Testis (tissue), 3 donors: Measurements from ENCODE around the gene DPP10. TPM values are rescaled to one million over a fixed set of nuclear protein-coding genes. Genes with fewer than 3 reads are reported as not detected.

ENCODE experiments used
- DNase-seq: peaks from one replicate; pipeline ENCODE4 v3.0.0-alpha.2; 2019
- H3K27ac ChIP-seq, 2 donors: fragments of 200-600 bp; sonication (generic); one replicate each; pipeline ENCODE4 v1.5.1; 2019
- H3K27me3 ChIP-seq: fragments of 200-600 bp; sonication (generic); one replicate; pipeline ENCODE4 v1.5.1; 2019
- H3K36me3 ChIP-seq: fragments of 200-600 bp; sonication (generic); one replicate; pipeline ENCODE4 v1.5.1; 2017; ENCODE audit warnings: low read depth; ENCODE audit errors: missing control alignments
- H3K4me1 ChIP-seq: fragments of 200-600 bp; sonication (generic); one replicate; pipeline ENCODE4 v1.5.1; 2019
- H3K4me3 ChIP-seq, 2 donors: fragments of 200-600 bp; sonication (generic); one replicate each; pipeline ENCODE4 v1.5.1; 2017 to 2019
- H3K9me3 ChIP-seq: fragments of 200-600 bp; sonication (generic); one replicate; pipeline ENCODE4 v1.5.1; 2017
- POLR2A ChIP-seq: fragments of 450-650 bp; IDR thresholded peaks from one replicate; pipeline ENCODE4 v1.6.1; 2017; ENCODE audit warnings: antibody characterized with exemption, mild to moderate bottlenecking, moderate library complexity
- WGBS, 2 donors: methylation state at CpG; one replicate each; pipeline ENCODE4 v1.1.5; 2018; 5-methylcytosine and 5-hydroxymethylcytosine counted together
- intact Hi-C: fragments of 100-400 bp; cut with DNase I; formaldehyde crosslinking; loops from one replicate; pipeline ENCODE4 v1.15.1; 2023; ENCODE audit warnings: low total_unique reads
- polyA plus RNA-seq: library from polyadenylated mRNA; stranded (reverse); fragments of 350-450 nt; fragmentation: Illumina TruSeq; extraction: RNeasy Lipid Tissue Mini Kit (QIAGEN cat#74804); gene quantifications from one replicate; pipeline ENCODE4 v1.2.3, GENCODE V29; 2014; ENCODE audit warnings: low read depth, low replicate concordance; ENCODE audit not compliant: insufficient read depth
- total RNA-seq, 2 donors: library from RNA; depleted of rRNA; stranded (reverse); fragments of >200 nt; gene quantifications; one replicate each; pipeline ENCODE4 v1.2.3, GENCODE V29; 2016
- TF ChIP-seq, protein P1 (sequence below), 3 experiments: fragments of 450-650 bp in 2 of 3; fragments of 200-600 bp in 1 of 3; sonication (generic) in 1 of 3; IDR thresholded peaks; one replicate each; pipeline ENCODE4 v1.5.1; 2016 to 2019; ENCODE audit warnings: antibody characterized with exemption in 3 of 3, mild to moderate bottlenecking in 2 of 3, moderate library complexity in 1 of 3

The DPP10 gene
- total and polyA plus RNA-seq, 3 donors from 2014 or later, result 1.7 to 6.7 (median 6.7) TPM

DNA sequence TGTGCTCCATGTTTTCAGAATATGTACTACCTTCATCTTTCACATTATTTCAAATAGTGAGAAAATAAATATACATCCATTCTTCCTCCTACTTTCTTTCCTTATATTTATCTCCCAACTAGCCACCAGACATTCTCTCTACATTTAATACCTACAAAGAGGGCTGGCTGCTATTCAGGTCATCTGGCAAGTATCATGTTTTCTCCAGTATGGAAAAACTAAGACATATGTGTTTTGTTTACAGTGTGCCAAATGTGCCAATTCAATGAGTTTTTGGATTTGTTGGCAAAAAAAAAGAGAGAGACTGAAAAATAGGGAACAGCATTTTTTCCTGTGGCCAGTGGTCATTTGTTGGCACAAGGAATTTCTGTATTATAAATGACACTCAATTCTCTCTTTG is 1207.3 kb downstream of the DPP10 start:
- intact Hi-C loops, result no loop called here
- no peak for DNase-seq
- TF ChIP-seq, protein P1, sequence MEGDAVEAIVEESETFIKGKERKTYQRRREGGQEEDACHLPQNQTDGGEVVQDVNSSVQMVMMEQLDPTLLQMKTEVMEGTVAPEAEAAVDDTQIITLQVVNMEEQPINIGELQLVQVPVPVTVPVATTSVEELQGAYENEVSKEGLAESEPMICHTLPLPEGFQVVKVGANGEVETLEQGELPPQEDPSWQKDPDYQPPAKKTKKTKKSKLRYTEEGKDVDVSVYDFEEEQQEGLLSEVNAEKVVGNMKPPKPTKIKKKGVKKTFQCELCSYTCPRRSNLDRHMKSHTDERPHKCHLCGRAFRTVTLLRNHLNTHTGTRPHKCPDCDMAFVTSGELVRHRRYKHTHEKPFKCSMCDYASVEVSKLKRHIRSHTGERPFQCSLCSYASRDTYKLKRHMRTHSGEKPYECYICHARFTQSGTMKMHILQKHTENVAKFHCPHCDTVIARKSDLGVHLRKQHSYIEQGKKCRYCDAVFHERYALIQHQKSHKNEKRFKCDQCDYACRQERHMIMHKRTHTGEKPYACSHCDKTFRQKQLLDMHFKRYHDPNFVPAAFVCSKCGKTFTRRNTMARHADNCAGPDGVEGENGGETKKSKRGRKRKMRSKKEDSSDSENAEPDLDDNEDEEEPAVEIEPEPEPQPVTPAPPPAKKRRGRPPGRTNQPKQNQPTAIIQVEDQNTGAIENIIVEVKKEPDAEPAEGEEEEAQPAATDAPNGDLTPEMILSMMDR (IDR thresholded peaks at IDR 0.05), result no peak
- TF ChIP-seq POLR2A, result no peak

DNA sequence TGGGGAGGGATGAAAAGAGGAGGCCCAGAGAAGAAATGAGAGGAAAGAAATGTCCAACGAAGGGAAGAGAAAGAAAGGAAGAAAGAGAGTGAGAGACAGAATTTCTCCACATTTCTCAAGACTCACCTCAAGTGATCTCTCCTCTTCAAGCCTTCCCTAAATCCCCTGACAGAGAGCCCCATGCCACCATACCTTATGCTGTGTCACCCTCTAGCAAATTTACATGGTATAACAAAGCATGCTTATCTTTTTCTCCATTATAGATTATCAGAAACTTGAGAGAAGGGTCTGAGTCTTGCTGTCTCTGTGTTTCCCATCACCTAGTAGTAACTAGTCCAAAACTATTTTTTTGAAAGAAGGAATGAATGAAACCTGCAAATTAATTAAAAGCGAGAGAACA is 1208.4 kb downstream of the DPP10 start:
- intact Hi-C loops, result no loop called here
- DNase-seq, result no peak
- Histone ChIP-seq H3K9me3 (no peaks in the 10 kb centered on the region), H3K27ac (no peak overlapping the region), H3K4me1 (no peaks in the 10 kb centered on the region), H3K36me3 (no peaks in the 10 kb centered on the region), H3K4me3 (no peak overlapping the region), H3K27me3 (no peaks in the 10 kb centered on the region)
- 80 to 84% methylated on average over 2 of the region's 2 CpGs for WGBS, 2 donors
- TF ChIP-seq POLR2A, result no peak
- TF ChIP-seq, protein P1 (IDR thresholded peaks at IDR 0.05), result no peak

More for the DNA sequence above, 1207.3 kb downstream of the DPP10 start:
- no peak overlapping the region for H3K4me3 ChIP-seq
- H3K27ac ChIP-seq, result no peak overlapping the region
- no peaks in the 10 kb centered on the region for H3K36me3 ChIP-seq
- no peaks in the 10 kb centered on the region for H3K27me3 ChIP-seq
- no peaks in the 10 kb centered on the region for H3K4me1 ChIP-seq
- no peaks in the 10 kb centered on the region for H3K9me3 ChIP-seq

DNA sequence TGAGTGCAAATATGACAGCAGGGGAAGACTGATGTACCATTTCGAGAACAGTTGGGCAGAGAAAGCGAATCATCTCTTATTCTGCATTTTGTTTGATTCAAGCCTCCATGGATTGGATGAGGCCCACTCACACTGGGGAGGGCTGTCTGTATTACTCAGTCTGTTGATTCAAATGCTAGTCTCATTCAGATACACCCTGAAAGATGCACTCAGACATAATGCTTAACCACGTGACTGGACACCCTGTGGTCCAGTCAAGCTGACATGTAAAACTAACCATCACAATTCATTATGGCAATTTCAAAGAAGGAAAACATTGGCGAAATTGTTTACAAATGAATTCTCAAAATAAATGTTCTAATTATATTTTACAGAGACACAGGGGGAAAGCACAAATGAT is 1210.2 kb downstream of the DPP10 start:
- Histone ChIP-seq H3K9me3 (no peaks in the 10 kb centered on the region), H3K27ac (no peak overlapping the region), H3K27me3 (no peaks in the 10 kb centered on the region), H3K4me1 (no peaks in the 10 kb centered on the region), H3K4me3 (no peak overlapping the region), H3K36me3 (no peaks in the 10 kb centered on the region)
- DNase-seq, result no peak
- TF ChIP-seq, protein P1 (IDR thresholded peaks at IDR 0.05), result no peak
- TF ChIP-seq POLR2A, result no peak
- intact Hi-C loops, result no loop called here
- WGBS, 2 donors, result 84 to 90% methylated on average over 4 of the region's 4 CpGs

DNA sequence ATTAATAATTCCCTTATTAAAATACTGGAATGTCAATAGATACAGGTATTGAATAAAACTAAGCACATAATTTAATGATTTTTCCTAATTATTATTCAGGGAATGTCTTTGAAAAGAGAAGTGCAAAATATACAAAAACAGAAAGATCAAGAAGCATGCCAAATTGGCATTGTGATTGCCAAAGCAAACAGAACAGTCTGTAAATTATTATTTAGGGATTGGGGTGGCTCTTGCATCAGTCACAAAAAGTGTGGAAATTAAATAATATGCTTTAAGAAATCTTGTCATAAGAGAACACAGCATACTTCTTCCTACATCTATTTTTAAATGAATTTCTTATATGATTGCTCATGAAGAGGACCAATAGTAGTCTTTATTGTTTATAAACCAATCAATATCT is 1211.9 kb downstream of the DPP10 start:
- no peak for DNase-seq

DNA sequence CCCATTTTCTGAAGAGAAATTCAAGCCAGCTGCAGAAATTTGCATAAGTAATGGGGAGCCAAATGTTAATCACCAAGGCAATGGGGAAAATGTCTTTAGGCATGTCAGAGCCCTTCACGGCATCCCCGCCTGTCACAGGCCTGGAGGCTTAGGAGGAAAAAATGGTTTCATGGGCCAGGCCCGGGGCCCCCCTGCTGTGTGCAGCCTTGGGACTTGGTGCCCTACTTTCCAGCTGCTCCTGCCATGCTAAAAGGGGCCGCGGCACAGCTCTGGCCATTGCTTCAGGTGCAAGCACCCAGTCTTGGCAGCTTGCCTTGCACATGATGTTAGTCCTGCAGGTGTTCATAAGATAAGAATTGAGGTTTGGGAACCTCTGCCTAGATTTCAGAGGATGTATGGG is 1235.7 kb downstream of the DPP10 start:
- WGBS, 2 donors, result 90 to 91% methylated on average over 3 to 5 of the region's 5 CpGs
- H3K4me3 ChIP-seq, result no peak overlapping the region
- H3K27ac ChIP-seq, result no peak overlapping the region
- no peaks in the 10 kb centered on the region for H3K4me1 ChIP-seq
- no peak for TF ChIP-seq POLR2A
- TF ChIP-seq, protein P1 (IDR thresholded peaks at IDR 0.05), result no peak
- no peaks in the 10 kb centered on the region for H3K9me3 ChIP-seq
- intact Hi-C loops, result no loop called here
- DNase-seq, result no peak
- H3K27me3 ChIP-seq, result no peaks in the 10 kb centered on the region
- no peaks in the 10 kb centered on the region for H3K36me3 ChIP-seq

More for the DNA sequence above, 1211.9 kb downstream of the DPP10 start:
- Histone ChIP-seq H3K36me3 (no peaks in the 10 kb centered on the region), H3K27ac (no peak overlapping the region), H3K27me3 (no peaks in the 10 kb centered on the region), H3K4me3 (no peak overlapping the region), H3K4me1 (no peaks in the 10 kb centered on the region), H3K9me3 (no peaks in the 10 kb centered on the region)
- intact Hi-C loops, result no loop called here
- TF ChIP-seq, protein P1 (IDR thresholded peaks at IDR 0.05), result no peak
- TF ChIP-seq POLR2A, result no peak
